Effector CD4-positive, alpha-beta T cell (primary cell): ENCODE results near the gene ARPIN. TPM values are rescaled to one million over a fixed set of nuclear protein-coding genes. Genes with fewer than 3 reads are reported as not detected.
"Not testable (repeated sequence)": the region's sequence is repeated elsewhere in the genome, so short reads cannot be mapped to it uniquely, and the experiment has no call there.

Experiments
- DNase-seq: peaks from one replicate; pipeline ENCODE4 v3.0.0-alpha.2; 2020
- total RNA-seq: gene quantifications from one replicate; lab custom pipeline; 2026; lab: John Stamatoyannopoulos, UW

ARPIN gene
- not detected for total RNA-seq

- DNase-seq: no peak
Observed at GRCh38 chr15:89912674-89913396, at the start of gene ARPIN. TSS of gene ARPIN (minus strand) at chr15:89912952. CDS start at chr15:89912835, 117 bp downstream.

- no peak for DNase-seq
Observed at GRCh38 chr15:89958107-89958805, 45.5 kb upstream of the ARPIN start.

GRCh38 chr15:89955449-89955998 is 42.8 kb upstream of the ARPIN start:
- not testable (repeated sequence) for DNase-seq

GRCh38 chr15:89954541-89954940 is 41.8 kb upstream of the ARPIN start:
- no peak for DNase-seq

- no peak for DNase-seq
Observed at GRCh38 chr15:89948796-89949195, 36.0 kb upstream of the ARPIN start.

GRCh38 chr15:89947385-89947784 is 34.6 kb upstream of the ARPIN start:
- no peak for DNase-seq

- no peak for DNase-seq
Observed at GRCh38 chr15:89946681-89947299, 34.0 kb upstream of the ARPIN start.

GRCh38 chr15:89943721-89944120 is 31.0 kb upstream of the ARPIN start:
- DNase-seq: not testable (repeated sequence)

- DNase-seq: no peak
Observed at GRCh38 chr15:89939910-89940309, 27.2 kb upstream of the ARPIN start.

- DNase-seq: not testable (repeated sequence)
Observed at GRCh38 chr15:89939377-89939776, 26.6 kb upstream of the ARPIN start.

GRCh38 chr15:89937365-89938350 is 24.9 kb upstream of the ARPIN start:
- no peak for DNase-seq

- no peak for DNase-seq
Observed at GRCh38 chr15:89936786-89937265, 24.1 kb upstream of the ARPIN start.

GRCh38 chr15:89936051-89936785 is 23.5 kb upstream of the ARPIN start:
- DNase-seq: no peak

GRCh38 chr15:89932880-89933279 is 20.1 kb upstream of the ARPIN start:
- DNase-seq: no peak

- DNase-seq: no peak
Observed at GRCh38 chr15:89928421-89928820, 15.7 kb upstream of the ARPIN start.

- no peak for DNase-seq
Observed at GRCh38 chr15:89926158-89926557, 13.4 kb upstream of the ARPIN start.

GRCh38 chr15:89917442-89918101 is 4.8 kb upstream of the ARPIN start:
- DNase-seq: no peak

- DNase-seq: no peak
Observed at GRCh38 chr15:89916660-89917059, 3.9 kb upstream of the ARPIN start.

- no peak for DNase-seq
Observed at GRCh38 chr15:89912145-89912673, 543 bp downstream of the ARPIN start.

- no peak for DNase-seq
Observed at GRCh38 chr15:89910891-89911626, 1.7 kb downstream of the ARPIN start.
